Activated T-helper 1 cell treated with anti-CD3 and anti-CD28 coated beads, Interleukin-2, amount 50 U/mL, for 16 hours (primary cell): ENCODE measurements around the gene TWF1.
A peak's percentile ranks its signal among the peaks of the same experiment; 100 is the strongest.
"Not testable (repeated sequence)": the region's sequence is repeated elsewhere in the genome, so short reads cannot be mapped to it uniquely, and the experiment has no call there.

ENCODE experiments used
- DNase-seq, 2 donors: peaks; one replicate each; pipeline ENCODE4 v3.0.0-alpha.2; 2020; ENCODE audit warnings: low read depth in 1 of 2, low spot score in 1 of 2

TWF1 gene

GRCh38 chr12:43805860-43806736, at the start of gene TWF1:
Gene TWF1 (minus strand): TSS chr12:43806317. CDS start chr12:43806245, 72 bp downstream.
- DNase-seq, result peak; percentile 64 to 75

GRCh38 chr12:43852744-43853143, 46.6 kb upstream of the TWF1 start:
- DNase-seq, result no peak

GRCh38 chr12:43848786-43849185, 42.7 kb upstream of the TWF1 start:
- no peak for DNase-seq

- no peak for DNase-seq
Measured at GRCh38 chr12:43848226-43848507, 42.0 kb upstream of the TWF1 start.

GRCh38 chr12:43847425-43848225, 41.5 kb upstream of the TWF1 start:
- not testable (repeated sequence) for DNase-seq

- no peak for DNase-seq
Measured at GRCh38 chr12:43842259-43842658, 36.1 kb upstream of the TWF1 start.

- DNase-seq, result no peak
Measured at GRCh38 chr12:43841253-43841652, 35.1 kb upstream of the TWF1 start.

- DNase-seq, result no peak
Measured at GRCh38 chr12:43840338-43840737, 34.2 kb upstream of the TWF1 start.

GRCh38 chr12:43836475-43836989, 30.4 kb upstream of the TWF1 start:
- no peak for DNase-seq

- DNase-seq, result peak; percentile 33 to 41
Measured at GRCh38 chr12:43835656-43836474, 29.7 kb upstream of the TWF1 start, which contains the start of gene TMEM117. Gene TMEM117 (plus strand): TSS chr12:43836081.

- DNase-seq, result no peak
Measured at GRCh38 chr12:43835264-43835655, 29.1 kb upstream of the TWF1 start.

- DNase-seq, result no peak
Measured at GRCh38 chr12:43832463-43833168, 26.5 kb upstream of the TWF1 start.

- no peak for DNase-seq
Measured at GRCh38 chr12:43827093-43827492, 21.0 kb upstream of the TWF1 start.

- no peak for DNase-seq
Measured at GRCh38 chr12:43826681-43827080, 20.6 kb upstream of the TWF1 start.

GRCh38 chr12:43824207-43824775, 18.2 kb upstream of the TWF1 start:
- DNase-seq, result no peak

GRCh38 chr12:43816168-43816567, 10.1 kb upstream of the TWF1 start:
- no peak for DNase-seq

- DNase-seq, result no peak
Measured at GRCh38 chr12:43815416-43815815, 9.3 kb upstream of the TWF1 start.

- DNase-seq, result no peak
Measured at GRCh38 chr12:43812926-43813325, 6.8 kb upstream of the TWF1 start.

GRCh38 chr12:43812057-43812456, 5.9 kb upstream of the TWF1 start:
- no peak for DNase-seq

GRCh38 chr12:43807386-43807785, 1.3 kb upstream of the TWF1 start:
- no peak for DNase-seq
